Measurements from ENCODE around the gene TUBGCP2.

Gene TUBGCP2

GRCh38 chr10:133309100-133309719 lies 538 bp upstream of the TUBGCP2 start:
- Histone ChIP-seq H3K27me3 (replicated peaks; ENCODE audit: control insufficient read depth, insufficient read depth, low read length) (no peaks in the 10 kb centered on the region), H3K4me3 (replicated peaks; ENCODE audit: low read depth, low read length) (peak overlapping the region; percentile 74), H3K36me3 (ENCODE audit: control insufficient read depth, insufficient read depth, low read length) (peaks cover 12% of the 10 kb centered on the region)
- DNase-seq (ENCODE audit: extremely low read depth, insufficient read length), result peak; percentile 90
- TF ChIP-seq CTCF (IDR thresholded peaks at IDR 0.05; ENCODE audit: insufficient read depth, low read length, poor library complexity, severe bottlenecking), result no peak

GRCh38 chr10:133307776-133308420 lies 774 bp downstream of the TUBGCP2 start:
- Histone ChIP-seq H3K36me3 (ENCODE audit: control insufficient read depth, insufficient read depth, low read length) (peaks cover 14% of the 10 kb centered on the region), H3K4me3 (replicated peaks; ENCODE audit: low read depth, low read length) (peak overlapping the region; percentile 74), H3K27me3 (replicated peaks; ENCODE audit: control insufficient read depth, insufficient read depth, low read length) (no peaks in the 10 kb centered on the region)
- DNase-seq (ENCODE audit: extremely low read depth, insufficient read length), result peak; percentile 57
- peak; percentile 88 for TF ChIP-seq CTCF (IDR thresholded peaks at IDR 0.05; ENCODE audit: insufficient read depth, low read length, poor library complexity, severe bottlenecking)

- Histone ChIP-seq H3K36me3 (ENCODE audit: control insufficient read depth, insufficient read depth, low read length) (peaks cover 14% of the 10 kb centered on the region), H3K27me3 (replicated peaks; ENCODE audit: control insufficient read depth, insufficient read depth, low read length) (no peaks in the 10 kb centered on the region), H3K4me3 (replicated peaks; ENCODE audit: low read depth, low read length) (no peak overlapping the region)
- TF ChIP-seq CTCF (IDR thresholded peaks at IDR 0.05; ENCODE audit: insufficient read depth, low read length, poor library complexity, severe bottlenecking), result no peak
- DNase-seq (ENCODE audit: extremely low read depth, insufficient read length), result no peak
Measured at GRCh38 chr10:133306941-133307379, 1.7 kb downstream of the TUBGCP2 start.

DNA sequence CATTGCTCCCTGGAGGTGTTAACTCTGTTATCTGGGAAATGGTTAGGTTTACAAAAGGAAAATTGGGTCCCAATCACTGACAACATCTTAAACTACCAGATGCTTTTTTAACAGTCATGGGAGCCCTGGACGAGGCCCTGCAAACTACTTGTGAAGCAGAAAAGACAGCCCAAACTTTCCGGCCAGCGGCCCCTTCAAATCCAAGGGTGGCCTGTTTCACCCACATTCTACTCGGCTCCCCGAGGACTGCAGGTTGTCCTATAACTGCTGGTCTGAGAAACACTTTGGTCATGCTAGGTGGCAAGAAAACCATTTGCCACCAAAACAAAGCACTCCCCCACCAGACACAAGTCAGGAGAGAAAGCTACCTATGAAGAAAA lies 2.6 kb downstream of the TUBGCP2 start:
- no peak for DNase-seq (ENCODE audit: extremely low read depth, insufficient read length)
- no peak for TF ChIP-seq CTCF (IDR thresholded peaks at IDR 0.05; ENCODE audit: insufficient read depth, low read length, poor library complexity, severe bottlenecking)
- Histone ChIP-seq H3K36me3 (ENCODE audit: control insufficient read depth, insufficient read depth, low read length) (peaks cover 14% of the 10 kb centered on the region), H3K27me3 (replicated peaks; ENCODE audit: control insufficient read depth, insufficient read depth, low read length) (no peaks in the 10 kb centered on the region), H3K4me3 (replicated peaks; ENCODE audit: low read depth, low read length) (no peak overlapping the region)

GRCh38 chr10:133303206-133303605 lies 5.5 kb downstream of the TUBGCP2 start:
- Histone ChIP-seq H3K36me3 (ENCODE audit: control insufficient read depth, insufficient read depth, low read length) (peaks cover 15% of the 10 kb centered on the region), H3K4me3 (replicated peaks; ENCODE audit: low read depth, low read length) (no peak overlapping the region), H3K27me3 (replicated peaks; ENCODE audit: control insufficient read depth, insufficient read depth, low read length) (no peaks in the 10 kb centered on the region)
- TF ChIP-seq CTCF (IDR thresholded peaks at IDR 0.05; ENCODE audit: insufficient read depth, low read length, poor library complexity, severe bottlenecking), result no peak
- no peak for DNase-seq (ENCODE audit: extremely low read depth, insufficient read length)
